K562 (cell line): ENCODE data around the gene KCTD4. TPM values are rescaled to one million over a fixed set of nuclear protein-coding genes. Genes with fewer than 3 reads are reported as not detected.
"Not testable (repeated sequence)": the region's sequence is repeated elsewhere in the genome, so short reads cannot be mapped to it uniquely, and the experiment has no call there.

Experiments used
- ATAC-seq: fragments of 200-7000 bp; cut with Tn5 transposase; 3 replicates; pipeline ENCODE4 v1.9.1; 2020; ENCODE audit warnings: moderate library complexity
- BruUV-seq: library from RNA; stranded (reverse); fragments of 400-500 nt; replicated peaks from 2 replicates; lab custom pipeline; 2021; lab: Mats Ljungman, UMichigan
- CTCF ChIA-PET: fragments of 300-600 bp; formaldehyde crosslinking; extraction: SDS; loops from one replicate; lab custom pipeline; 2021; ENCODE audit warnings: low intra/inter-chr PET ratio; lab: Yijun Ruan, JAX
- POLR2A ChIA-PET: fragments of 300-600, 350-650 bp; sonication (Branson Sonifier 250); formaldehyde crosslinking; extraction: SDS; loops from one replicate; lab custom pipeline; 2021; ENCODE audit warnings: antibody characterized with exemption, inconsistent platforms; lab: Yijun Ruan, JAX
- DNase-seq, 4 experiments: peaks; one replicate each; pipeline versions ENCODE4 v3.0.0 to v3.0.0-alpha.2; 2011 to 2018; ENCODE audit warnings: low spot score in 3 of 4, mixed read lengths in 3 of 4; ENCODE audit errors: extremely low read depth in 1 of 4
- FAIRE-seq: peaks from 2 replicates; lab custom pipeline; 2011; peaks lifted over from hg19 to GRCh38; lab: Jason Lieb, UNC
- H2AFZ ChIP-seq: 2 replicates; pipeline ENCODE4 v1.6.0; 2011; ENCODE audit warnings: low read depth, low read length, control low read depth, inconsistent platforms
- H3K27ac ChIP-seq: fragments of 200-600 bp; 3 replicates; pipeline ENCODE4 v1.8.0; 2011; ENCODE audit warnings: low read depth, mild to moderate bottlenecking, control low read depth, inconsistent platforms, low read length, moderate library complexity, mixed read lengths; ENCODE audit errors: extremely low read depth
- H3K27me3 ChIP-seq, 2 experiments: fragments of 300-600 bp in 1 of 2; 2 replicates in 1 of 2; 3 replicates in 1 of 2; pipeline versions ENCODE4 v1.6.0 to v1.8.0; 2011; ENCODE audit warnings: inconsistent platforms in 2 of 2, low read length in 2 of 2, mild to moderate bottlenecking in 1 of 2, mixed read lengths in 1 of 2, moderate library complexity in 1 of 2; ENCODE audit not compliant: control insufficient read depth in 2 of 2, insufficient read depth in 2 of 2
- H3K36me3 ChIP-seq: fragments of 300-600 bp; 3 replicates; pipeline ENCODE4 v1.8.0; 2011; ENCODE audit warnings: mild to moderate bottlenecking, low read length, inconsistent platforms; ENCODE audit not compliant: control insufficient read depth, insufficient read depth
- H3K4me1 ChIP-seq, 2 experiments: fragments of 200-600 bp in 1 of 2; replicated peaks in 1 of 2; 2 replicates in 1 of 2; 3 replicates in 1 of 2; pipeline versions ENCODE4 v1.5.1 to v1.8.0; 2011; ENCODE audit warnings: inconsistent platforms in 2 of 2, low read length in 2 of 2, mild to moderate bottlenecking in 1 of 2, mixed read lengths in 1 of 2, moderate library complexity in 1 of 2; ENCODE audit not compliant: control insufficient read depth in 2 of 2, insufficient read depth in 2 of 2
- H3K4me2 ChIP-seq: 2 replicates; pipeline ENCODE4 v1.6.1; 2011; ENCODE audit warnings: low read length, control low read depth, inconsistent platforms, mixed read lengths; ENCODE audit not compliant: insufficient read depth
- H3K4me3 ChIP-seq: fragments of 200-600 bp; sonication (generic), shearing (Covaris generic); 2 replicates; pipeline ENCODE4 v1.5.1; 2016; ENCODE audit warnings: control low read depth, inconsistent platforms
- H3K79me2 ChIP-seq: fragments of 200-600 bp; 3 replicates; pipeline ENCODE4 v1.8.0; 2011; ENCODE audit warnings: low read length, inconsistent platforms; ENCODE audit not compliant: control insufficient read depth, insufficient read depth
- H3K9ac ChIP-seq, 2 experiments: 2 replicates each; pipeline versions ENCODE4 v1.6.0 to v1.6.1; 2011; ENCODE audit warnings: low read depth in 2 of 2, low read length in 2 of 2, control low read depth in 1 of 2, inconsistent platforms in 1 of 2, mild to moderate bottlenecking in 1 of 2, mixed read lengths in 1 of 2; ENCODE audit not compliant: insufficient read depth in 1 of 2
- H3K9me1 ChIP-seq: one replicate; pipeline ENCODE4 v1.6.0; 2011; ENCODE audit warnings: inconsistent platforms, mild to moderate bottlenecking, low read length, moderate library complexity; ENCODE audit not compliant: control insufficient read depth, insufficient read depth
- H3K9me3 ChIP-seq: replicated peaks from 2 replicates; pipeline ENCODE4 v1.5.1; 2011; ENCODE audit warnings: low read depth, low read length, inconsistent platforms; ENCODE audit not compliant: control insufficient read depth, insufficient read depth
- H4K20me1 ChIP-seq: replicated peaks from 2 replicates; pipeline ENCODE4 v1.6.1; 2011; ENCODE audit warnings: low read length, inconsistent platforms, mixed read lengths; ENCODE audit not compliant: control insufficient read depth, insufficient read depth
- JUN ChIP-seq, 2 experiments: sonication (generic) in 1 of 2; formaldehyde crosslinking in 1 of 2; IDR thresholded peaks; 2 replicates each; pipeline versions ENCODE4 v1.6.1 to v1.8.0; 2012 to 2022; ENCODE audit warnings: borderline replicate concordance in 2 of 2, mild to moderate bottlenecking in 2 of 2, improper control_type of control experiment in 1 of 2, low read depth in 1 of 2, low read length in 1 of 2, missing genetic modification reagents in 1 of 2
- MEF2D ChIP-seq: conservative IDR thresholded peaks from 2 replicates; pipeline ENCODE4 v1.6.1; 2016; ENCODE audit warnings: low read depth, missing genetic modification characterization, missing compliant biosample characterization
- NR0B1 ChIP-seq: fragments of 450-650 bp; IDR thresholded peaks from one replicate; pipeline ENCODE4 v1.6.1; 2018; ENCODE audit warnings: mild to moderate bottlenecking, moderate library complexity; ENCODE audit not compliant: partially characterized antibody
- SRSF7 ChIP-seq: fragments of 200-400 bp; formaldehyde crosslinking; optimal IDR thresholded peaks from 2 replicates; pipeline ENCODE3; 2017; ENCODE audit warnings: mild to moderate bottlenecking, low read depth, low read length
- ZFP30 ChIP-seq: fragments of 250-450 bp; sonication (Bioruptor Pico); IDR thresholded peaks from 2 replicates; pipeline ENCODE4 v1.8.0; 2022; ENCODE audit warnings: moderate library complexity, mild to moderate bottlenecking, inconsistent platforms, borderline replicate concordance
- ZNF347 ChIP-seq: fragments of 450-650 bp; formaldehyde crosslinking; IDR thresholded peaks from 2 replicates; pipeline ENCODE4 v1.4.0; 2020; ENCODE audit warnings: low read depth, mild to moderate bottlenecking, moderate library complexity
- ZNF431 ChIP-seq: sonication (generic); formaldehyde crosslinking; IDR thresholded peaks from 2 replicates; pipeline ENCODE4 v1.8.0; 2022; ENCODE audit warnings: mild to moderate bottlenecking, missing genetic modification reagents
- ZNF512 ChIP-seq: IDR thresholded peaks from 2 replicates; pipeline ENCODE4 v1.6.1; 2016; ENCODE audit warnings: missing genetic modification characterization, missing compliant biosample characterization
- ZNF57 ChIP-seq: fragments of 450-650 bp; formaldehyde crosslinking; IDR thresholded peaks from 2 replicates; pipeline ENCODE4 v1.4.0; 2020; ENCODE audit warnings: mild to moderate bottlenecking, moderate library complexity
- WGBS: fragments of 100-300 bp; shearing (Covaris generic); methylation state at CpG from one replicate; pipeline ENCODE4 v1.1.6; 2016; ENCODE audit warnings: low coverage, mixed read lengths; ENCODE audit not compliant: insufficient coverage; ENCODE audit errors: missing lambda C conversion rate; 5-methylcytosine and 5-hydroxymethylcytosine counted together
- in situ Hi-C: fragments of 300-500 bp; cut with MboI; formaldehyde crosslinking; loops from 4 replicates; pipeline ENCODE4 v1.15.0; 2018; ENCODE audit warnings: inconsistent platforms, mixed read lengths
- intact Hi-C: fragments of 100-400 bp; cut with micrococcal nuclease; formaldehyde crosslinking; loops from 2 replicates; pipeline ENCODE4 v1.14.2; 2022
- polyA plus RNA-seq, 8 experiments: library from polyadenylated mRNA; depleted of rRNA in 4 of 8; stranded (reverse) in 5 of 8; unstranded in 3 of 8; fragments of >200 nt; fragmentation: Nextera tagmentation in 2 of 8; fragmentation: Illumina TruSeq in 1 of 8; extraction: Ambion mirVana in 2 of 8; extraction: Trizol in 1 of 8; gene quantifications; 2 replicates each; pipeline versions ENCODE4 v1.2.1 to v1.2.3, GENCODE V29; 2011 to 2014; ENCODE audit warnings: inconsistent platforms in 1 of 8, missing spikeins in 1 of 8
- total RNA-seq, 7 experiments: library from RNA; depleted of rRNA in 6 of 7; stranded (reverse); fragments of >200 nt in 6 of 7; fragmentation: Illumina TruSeq in 2 of 7; extraction: Trizol in 2 of 7; gene quantifications; 2 replicates each; pipeline versions ENCODE4 v1.2.1 to v1.2.3, GENCODE V29; 2011 to 2021; ENCODE audit warnings: low replicate concordance in 1 of 7

Gene KCTD4
- total and polyA plus RNA-seq, 9 of the 15 experiments (the other 6 are each of a cell fraction or from before 2014, with no cell fraction given) = not detected

DNA sequence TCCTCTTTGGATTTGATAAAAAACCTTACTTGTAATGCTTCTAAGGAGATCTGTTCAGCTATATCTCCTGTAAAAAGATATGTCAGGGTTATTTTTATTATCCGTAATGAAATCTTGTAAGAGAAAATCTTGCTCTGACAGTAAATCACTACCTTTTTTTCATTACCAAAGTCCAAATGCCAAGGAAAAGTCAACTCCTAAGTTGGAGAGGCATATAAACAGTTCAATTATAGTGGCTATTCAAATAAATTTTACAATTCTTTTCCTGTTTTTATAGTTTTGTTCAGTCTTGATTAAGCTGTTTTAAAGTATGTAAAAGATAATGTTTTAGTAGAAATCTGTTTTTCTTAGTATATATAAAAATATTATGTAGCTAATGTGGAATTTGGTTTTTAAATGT lies 9.0 kb downstream of the KCTD4 start (continued):
- TF ChIP-seq ZNF512 (tag) (no peak), ZNF347 (CRISPR knock-in tag) (no peak), NR0B1 (no peak), ZFP30 (CRISPR knock-in tag) (no peak), ZNF57 (CRISPR knock-in tag) (no peak), ZNF431 (CRISPR knock-in tag) (no peak), JUN (IDR thresholded peaks at IDR 0.05; ENCODE audit: borderline replicate concordance, low read depth, low read length) (no peak), JUN (CRISPR knock-in tag; IDR thresholded peaks at IDR 0.05; ENCODE audit: borderline replicate concordance) (no peak), SRSF7 (no peak), MEF2D (tag) (no peak)
- TF ChIP-seq, all 486 proteins: peak for 0

- H3K4me1 ChIP-seq, H3K79me2 ChIP-seq, H3K4me3 ChIP-seq, ATAC-seq, H3K9ac ChIP-seq, POLR2A ChIA-PET, H3K27me3 ChIP-seq, H2AFZ ChIP-seq, in situ Hi-C loops, FAIRE-seq, H4K20me1 ChIP-seq, H3K9me3 ChIP-seq, intact Hi-C loops, CTCF ChIA-PET, H3K4me2 ChIP-seq, BruUV-seq, H3K27ac ChIP-seq, DNase-seq, H3K9me1 ChIP-seq: not testable (repeated sequence)
- peaks cover 11% of the 10 kb centered on the region; the same call in 1 of the 3 replicates for H3K36me3 ChIP-seq
Observed at GRCh38 chr13:45189511-45189910, 11.3 kb downstream of the KCTD4 start.

DNA sequence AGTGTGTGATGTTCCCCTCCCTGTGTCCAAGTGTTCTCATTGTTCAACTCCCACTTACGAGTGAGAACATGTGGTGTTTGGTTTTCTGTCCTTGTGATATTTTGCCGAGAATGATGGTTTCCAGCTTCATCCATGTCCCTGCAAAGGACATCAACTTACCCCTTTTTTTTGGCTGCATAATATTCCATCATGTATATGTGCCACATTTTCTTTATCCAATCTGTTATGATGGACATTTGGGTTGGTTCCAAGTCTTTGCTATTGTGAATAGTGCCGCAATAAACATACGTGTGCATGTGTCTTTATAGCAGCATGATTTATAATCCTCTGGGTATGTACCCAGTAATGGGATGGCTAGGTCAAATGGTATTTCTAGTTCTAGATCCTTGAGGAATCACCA lies 11.8 kb downstream of the KCTD4 start:
- WGBS = 100% methylated on average over 1 of the region's 4 CpGs
- H3K9me3 ChIP-seq, H4K20me1 ChIP-seq, ATAC-seq, H3K27ac ChIP-seq, BruUV-seq, H3K9ac ChIP-seq, H3K79me2 ChIP-seq, H3K36me3 ChIP-seq, H3K4me1 ChIP-seq, intact Hi-C loops, FAIRE-seq, H3K27me3 ChIP-seq, DNase-seq, POLR2A ChIA-PET, H3K4me3 ChIP-seq, H3K4me2 ChIP-seq, H2AFZ ChIP-seq, in situ Hi-C loops, H3K9me1 ChIP-seq, CTCF ChIA-PET: not testable (repeated sequence)
